KMS-11 (cell line): ENCODE measurements around the gene ASCC1.
A peak's percentile ranks its signal among the peaks of the same experiment; 100 is the strongest.

Experiments
- H2AFZ ChIP-seq: fragments of 200-600 bp; sonication (generic); 2 replicates; pipeline ENCODE4 v1.6.1; 2016; ENCODE audit warnings: antibody characterized with exemption, mixed run types, low read depth
- H3K27ac ChIP-seq: fragments of 200-600 bp; sonication (generic); 2 replicates; pipeline ENCODE4 v1.6.1; 2016; ENCODE audit warnings: mild to moderate bottlenecking, mixed run types
- H3K27me3 ChIP-seq: fragments of 200-600 bp; sonication (generic); 2 replicates; pipeline ENCODE4 v1.6.1; 2017; ENCODE audit warnings: mild to moderate bottlenecking, low read depth, mixed run types, moderate library complexity; ENCODE audit not compliant: insufficient read depth
- H3K36me3 ChIP-seq: fragments of 200-600 bp; sonication (generic); 2 replicates; pipeline ENCODE4 v1.6.1; 2017; ENCODE audit warnings: mild to moderate bottlenecking, mixed run types; ENCODE audit not compliant: insufficient read depth
- H3K4me1 ChIP-seq: fragments of 200-600 bp; sonication (generic); 2 replicates; pipeline ENCODE4 v1.6.1; 2016; ENCODE audit warnings: mild to moderate bottlenecking, low read depth, mixed run types; ENCODE audit not compliant: poor library complexity, severe bottlenecking
- H3K4me2 ChIP-seq: fragments of 200-600 bp; sonication (generic); 2 replicates; pipeline ENCODE4 v1.7.0; 2016; ENCODE audit warnings: mild to moderate bottlenecking, mixed run types
- H3K4me3 ChIP-seq: fragments of 200-600 bp; sonication (generic); IDR thresholded peaks from 2 replicates; pipeline ENCODE4 v1.6.1; 2017; ENCODE audit warnings: low read depth, low read length, mixed read lengths; ENCODE audit not compliant: insufficient read depth
- H3K79me2 ChIP-seq: fragments of 200-600 bp; sonication (generic); 2 replicates; pipeline ENCODE4 v1.6.1; 2016; ENCODE audit warnings: low read depth, mixed run types; ENCODE audit not compliant: insufficient read depth
- H3K9ac ChIP-seq: fragments of 200-600 bp; sonication (generic); 2 replicates; pipeline ENCODE4 v1.6.1; 2016; ENCODE audit warnings: mild to moderate bottlenecking, mixed run types
- H4K20me1 ChIP-seq: fragments of 200-600 bp; sonication (generic); 2 replicates; pipeline ENCODE4 v1.6.1; 2016; ENCODE audit warnings: mild to moderate bottlenecking, mixed run types; ENCODE audit not compliant: insufficient read depth
- CTCF ChIP-seq: fragments of 200-600 bp; sonication (generic); conservative IDR thresholded peaks from 2 replicates; pipeline ENCODE4 v1.6.1; 2017; ENCODE audit warnings: low read depth, mild to moderate bottlenecking, antibody characterized with exemption, low read length, moderate library complexity, mixed read lengths

The ASCC1 gene

GRCh38 chr10:72244573-72245038 lies 28.5 kb upstream of the ASCC1 start:
- Histone ChIP-seq H3K27ac (peak overlapping the region; percentile 38), H4K20me1 (no peaks in the 10 kb centered on the region), H3K4me1 (peaks cover 56% of the 10 kb centered on the region), H3K4me2 (no peak overlapping the region; the same call in 1 of the 2 replicates), H3K36me3 (no peaks in the 10 kb centered on the region), H3K4me3 (no peak overlapping the region), H3K9ac (no peak overlapping the region), H3K27me3 (no peaks in the 10 kb centered on the region), H2AFZ (no peak overlapping the region), H3K79me2 (no peaks in the 10 kb centered on the region)
- TF ChIP-seq CTCF = no peak

- Histone ChIP-seq H3K9ac (no peak overlapping the region), H3K4me1 (peaks cover 49% of the 10 kb centered on the region)
Observed at GRCh38 chr10:72243822-72244437, 27.9 kb upstream of the ASCC1 start.

GRCh38 chr10:72242675-72243074 lies 26.6 kb upstream of the ASCC1 start:
- Histone ChIP-seq H3K4me3 (no peak overlapping the region), H3K79me2 (no peaks in the 10 kb centered on the region), H3K27me3 (no peaks in the 10 kb centered on the region), H3K4me1 (peaks cover 37% of the 10 kb centered on the region), H4K20me1 (no peaks in the 10 kb centered on the region), H2AFZ (no peak overlapping the region), H3K27ac (no peak overlapping the region), H3K4me2 (no peak overlapping the region), H3K9ac (no peak overlapping the region), H3K36me3 (no peaks in the 10 kb centered on the region)
- TF ChIP-seq CTCF = no peak

More at GRCh38 chr10:72243822-72244437, 27.9 kb upstream of the ASCC1 start:
- H3K79me2 ChIP-seq = no peaks in the 10 kb centered on the region
- no peaks in the 10 kb centered on the region for H4K20me1 ChIP-seq
- no peak for TF ChIP-seq CTCF
- no peaks in the 10 kb centered on the region for H3K36me3 ChIP-seq
- no peak overlapping the region for H3K4me2 ChIP-seq
- H3K27me3 ChIP-seq = no peaks in the 10 kb centered on the region
- peak overlapping the region; percentile 38; the same call in 1 of the 2 replicates for H3K27ac ChIP-seq
- no peak overlapping the region for H3K4me3 ChIP-seq
- no peak overlapping the region for H2AFZ ChIP-seq

GRCh38 chr10:72241691-72242252 lies 25.7 kb upstream of the ASCC1 start:
- Histone ChIP-seq H3K4me3 (no peak overlapping the region), H3K9ac (no peak overlapping the region), H3K27ac (no peak overlapping the region), H3K36me3 (no peaks in the 10 kb centered on the region), H2AFZ (no peak overlapping the region), H3K4me2 (no peak overlapping the region), H4K20me1 (no peaks in the 10 kb centered on the region), H3K4me1 (peaks cover 28% of the 10 kb centered on the region), H3K79me2 (no peaks in the 10 kb centered on the region), H3K27me3 (no peaks in the 10 kb centered on the region)
- TF ChIP-seq CTCF = no peak
